K562 (cell line): ENCODE results near the gene ODAPH.
"Not testable (repeated sequence)": the region's sequence is repeated elsewhere in the genome, so short reads cannot be mapped to it uniquely, and the experiment has no call there.

ENCODE experiments used
- CHD4 ChIP-seq: fragments of 200-600 bp; sonication (generic); IDR thresholded peaks from 3 replicates; pipeline ENCODE4 v1.6.1; 2012; ENCODE audit warnings: low read depth, mild to moderate bottlenecking, mixed read lengths, low read length, inconsistent platforms; ENCODE audit not compliant: insufficient read depth, insufficient replicate concordance, poor library complexity, severe bottlenecking
- PATZ1 ChIP-seq: fragments of 250-450 bp; sonication (Bioruptor Pico); IDR thresholded peaks from 2 replicates; pipeline ENCODE4 v1.5.0; 2020; ENCODE audit warnings: mild to moderate bottlenecking, borderline replicate concordance
- SP2 ChIP-seq: IDR thresholded peaks from 2 replicates; pipeline ENCODE4 v1.6.1; 2011; ENCODE audit warnings: mild to moderate bottlenecking, low read depth, low read length, moderate library complexity; ENCODE audit not compliant: poor library complexity, severe bottlenecking; ENCODE audit errors: extremely low read depth
- ZNF384 ChIP-seq: IDR thresholded peaks from 2 replicates; pipeline ENCODE4 v1.6.1; 2012; ENCODE audit warnings: low read depth, low read length, improper control_type of control experiment

- not testable (repeated sequence) for TF ChIP-seq ZNF384, SP2, PATZ1, CHD4
Measured at GRCh38 chr4:75533339-75533887, 22.5 kb upstream of the ODAPH start.
